Astrocyte (in vitro differentiated cells and primary cell): ENCODE results near the gene HNRNPDL. TPM values are rescaled to one million over a fixed set of nuclear protein-coding genes. Genes with fewer than 3 reads are reported as not detected.

Experiments
- DNase-seq: peaks from one replicate; pipeline ENCODE4 v3.0.0-alpha.2; 2010; ENCODE audit warnings: low read depth
- FAIRE-seq: peaks from 2 replicates; lab custom pipeline; 2011; peaks lifted over from hg19 to GRCh38; lab: Jason Lieb, UNC
- H2AFZ ChIP-seq: 2 replicates; pipeline ENCODE4 v1.6.0; 2012; ENCODE audit warnings: low read depth, low read length, inconsistent platforms
- H3K27ac ChIP-seq: 2 replicates; pipeline ENCODE4 v1.5.1; 2011; ENCODE audit warnings: low read depth, low read length, inconsistent platforms
- H3K27me3 ChIP-seq: 2 replicates; pipeline ENCODE4 v1.6.0; 2011; ENCODE audit warnings: low read length, inconsistent platforms; ENCODE audit not compliant: insufficient read depth
- H3K36me3 ChIP-seq: 2 replicates; pipeline ENCODE4 v1.5.1; 2011; ENCODE audit warnings: low read length, inconsistent platforms; ENCODE audit not compliant: insufficient read depth
- H3K4me1 ChIP-seq: 2 replicates; pipeline ENCODE4 v1.5.1; 2011; ENCODE audit warnings: low read length, inconsistent platforms; ENCODE audit not compliant: insufficient read depth
- H3K4me2 ChIP-seq: 2 replicates; pipeline ENCODE4 v1.6.0; 2012; ENCODE audit warnings: low read length, inconsistent platforms
- H3K4me3 ChIP-seq: 2 replicates; pipeline ENCODE4 v1.5.1; 2011; ENCODE audit warnings: low read depth, mild to moderate bottlenecking, low read length, inconsistent platforms; ENCODE audit not compliant: insufficient read depth
- H3K79me2 ChIP-seq: 2 replicates; pipeline ENCODE4 v1.6.0; 2012; ENCODE audit warnings: mild to moderate bottlenecking, low read length, inconsistent platforms; ENCODE audit not compliant: insufficient read depth
- H3K9ac ChIP-seq: 2 replicates; pipeline ENCODE4 v1.6.0; 2012; ENCODE audit warnings: mild to moderate bottlenecking, low read length, inconsistent platforms
- H3K9me3 ChIP-seq: 2 replicates; pipeline ENCODE4 v1.5.1; 2012; ENCODE audit warnings: low read depth, mild to moderate bottlenecking, low read length, inconsistent platforms; ENCODE audit not compliant: insufficient read depth
- H4K20me1 ChIP-seq: 2 replicates; pipeline ENCODE4 v1.6.0; 2012; ENCODE audit warnings: low read length, inconsistent platforms; ENCODE audit not compliant: insufficient read depth
- H3K27ac Mint-ChIP-seq: one replicate; pipeline ENCODE4 v1.8.0; 2021; ENCODE audit warnings: mild to moderate bottlenecking, mixed read lengths; ENCODE audit not compliant: unreplicated experiment
- H3K27me3 Mint-ChIP-seq: one replicate; pipeline ENCODE4 v1.8.0; 2021; ENCODE audit warnings: low read depth, mixed read lengths; ENCODE audit not compliant: unreplicated experiment
- H3K36me3 Mint-ChIP-seq: one replicate; pipeline ENCODE4 v1.8.0; 2021; ENCODE audit warnings: low read depth, mixed read lengths; ENCODE audit not compliant: unreplicated experiment
- H3K4me1 Mint-ChIP-seq: one replicate; pipeline ENCODE4 v1.8.0; 2021; ENCODE audit warnings: low read depth, mixed read lengths; ENCODE audit not compliant: unreplicated experiment
- H3K4me3 Mint-ChIP-seq: one replicate; pipeline ENCODE4 v1.8.0; 2021; ENCODE audit warnings: mild to moderate bottlenecking, moderate library complexity, mixed read lengths; ENCODE audit not compliant: unreplicated experiment
- H3K9me3 Mint-ChIP-seq: one replicate; pipeline ENCODE4 v1.8.0; 2021; ENCODE audit warnings: mild to moderate bottlenecking, mixed read lengths; ENCODE audit not compliant: unreplicated experiment
- EZH2 ChIP-seq: IDR thresholded peaks from 2 replicates; pipeline ENCODE4 v1.6.1; 2012; ENCODE audit warnings: mild to moderate bottlenecking, low read length, inconsistent platforms; ENCODE audit not compliant: insufficient read depth
- total RNA-seq: library from RNA; stranded (reverse); gene quantifications from 2 replicates; pipeline ENCODE4 v1.2.1, GENCODE V29; 2021
- TF ChIP-seq, protein P1 (sequence below): IDR thresholded peaks from 2 replicates; pipeline ENCODE4 v1.5.1; 2011; ENCODE audit warnings: low read depth, mild to moderate bottlenecking, inconsistent platforms, low read length, moderate library complexity; ENCODE audit not compliant: insufficient read depth

Gene HNRNPDL
- total RNA-seq, 1 donor from 2014 or later, result 220 TPM

GRCh38 chr4:82373486-82373815 lies 56.8 kb downstream of the HNRNPDL start:
- Mint-ChIP-seq H3K27ac (peak overlapping the region; percentile 98), H3K9me3 (peaks cover 3% of the 10 kb centered on the region), H3K27me3 (no peaks in the 10 kb centered on the region), H3K36me3 (peaks cover 1% of the 10 kb centered on the region), H3K4me1 (peaks cover 11% of the 10 kb centered on the region), H3K4me3 (peak overlapping the region; percentile 97)
- Histone ChIP-seq H3K27ac (peak overlapping the region; percentile 98), H3K4me2 (peak overlapping the region; percentile 96), H3K27me3 (no peaks in the 10 kb centered on the region), H3K4me3 (peak overlapping the region; percentile 99), H3K9me3 (no peaks in the 10 kb centered on the region), H4K20me1 (peaks cover 61% of the 10 kb centered on the region), H3K9ac (peak overlapping the region; percentile 99), H3K79me2 (peaks cover 84% of the 10 kb centered on the region), H3K4me1 (peaks cover 11% of the 10 kb centered on the region), H2AFZ (peak overlapping the region; percentile 84), H3K36me3 (peaks cover 15% of the 10 kb centered on the region)
- no peak for FAIRE-seq
- no peak for DNase-seq
- TF ChIP-seq, protein P1, sequence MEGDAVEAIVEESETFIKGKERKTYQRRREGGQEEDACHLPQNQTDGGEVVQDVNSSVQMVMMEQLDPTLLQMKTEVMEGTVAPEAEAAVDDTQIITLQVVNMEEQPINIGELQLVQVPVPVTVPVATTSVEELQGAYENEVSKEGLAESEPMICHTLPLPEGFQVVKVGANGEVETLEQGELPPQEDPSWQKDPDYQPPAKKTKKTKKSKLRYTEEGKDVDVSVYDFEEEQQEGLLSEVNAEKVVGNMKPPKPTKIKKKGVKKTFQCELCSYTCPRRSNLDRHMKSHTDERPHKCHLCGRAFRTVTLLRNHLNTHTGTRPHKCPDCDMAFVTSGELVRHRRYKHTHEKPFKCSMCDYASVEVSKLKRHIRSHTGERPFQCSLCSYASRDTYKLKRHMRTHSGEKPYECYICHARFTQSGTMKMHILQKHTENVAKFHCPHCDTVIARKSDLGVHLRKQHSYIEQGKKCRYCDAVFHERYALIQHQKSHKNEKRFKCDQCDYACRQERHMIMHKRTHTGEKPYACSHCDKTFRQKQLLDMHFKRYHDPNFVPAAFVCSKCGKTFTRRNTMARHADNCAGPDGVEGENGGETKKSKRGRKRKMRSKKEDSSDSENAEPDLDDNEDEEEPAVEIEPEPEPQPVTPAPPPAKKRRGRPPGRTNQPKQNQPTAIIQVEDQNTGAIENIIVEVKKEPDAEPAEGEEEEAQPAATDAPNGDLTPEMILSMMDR, result no peak
- TF ChIP-seq EZH2, result no peak

Other genes starting within 250 kb of the HNRNPDL start
- 142 and 162 TPM in 2 replicates for gene HNRNPD, start 56.5 kb downstream of the HNRNPDL start, total RNA-seq
- gene ENOPH1, start 128 bp upstream of the HNRNPDL start, total RNA-seq, result 32.0 and 32.6 TPM in 2 replicates
- gene TMEM150C, start 131.5 kb upstream of the HNRNPDL start, total RNA-seq, result 0.50 and 0.95 TPM in 2 replicates